Measurements from ENCODE around the gene PPFIA1. TPM values are rescaled to one million over a fixed set of nuclear protein-coding genes. Genes with fewer than 3 reads are reported as not detected.

PPFIA1 gene
- total RNA-seq, 2 donors from 2014 or later = 46.9 to 47.5 TPM

GRCh38 chr11:70311616-70312015 lies 41.1 kb downstream of the PPFIA1 start:
- no peaks in the 10 kb centered on the region for H3K4me1 ChIP-seq
- TF ChIP-seq CTCF (IDR thresholded peaks at IDR 0.05) = no peak
- no peak overlapping the region for H3K4me3 ChIP-seq
- intact Hi-C loops (cut with DNase I) = no loop called here
- no peaks in the 10 kb centered on the region for H3K27me3 ChIP-seq
- no peak overlapping the region for H3K27ac ChIP-seq
- H3K36me3 ChIP-seq = no peaks in the 10 kb centered on the region
- DNase-seq = no peak
- H3K9me3 ChIP-seq = no peaks in the 10 kb centered on the region
- no peak overlapping the region for H3K9ac ChIP-seq (ENCODE audit: low read depth in 2 of 2, low read length in 2 of 2)

GRCh38 chr11:70312401-70313357 lies 42.2 kb downstream of the PPFIA1 start:
- DNase-seq = no peak
- H3K4me1 ChIP-seq = no peaks in the 10 kb centered on the region
- no peak for TF ChIP-seq CTCF (IDR thresholded peaks at IDR 0.05)

GRCh38 chr11:70313945-70314344 lies 43.5 kb downstream of the PPFIA1 start:
- TF ChIP-seq CTCF (IDR thresholded peaks at IDR 0.05) = no peak
- no peaks in the 10 kb centered on the region for H3K9me3 ChIP-seq
- no peak overlapping the region for H3K27ac ChIP-seq
- DNase-seq = no peak
- H3K9ac ChIP-seq (ENCODE audit: low read depth in 2 of 2, low read length in 2 of 2) = no peak overlapping the region
- H3K27me3 ChIP-seq = no peaks in the 10 kb centered on the region
- intact Hi-C loops (cut with DNase I) = no loop called here
- no peak overlapping the region for H3K4me3 ChIP-seq
- no peaks in the 10 kb centered on the region for H3K4me1 ChIP-seq
- H3K36me3 ChIP-seq = no peaks in the 10 kb centered on the region

More at GRCh38 chr11:70312401-70313357, 42.2 kb downstream of the PPFIA1 start:
- intact Hi-C loops (cut with DNase I) = no loop called here
- H3K9ac ChIP-seq (ENCODE audit: low read depth in 2 of 2, low read length in 2 of 2) = no peak overlapping the region
- no peaks in the 10 kb centered on the region for H3K9me3 ChIP-seq
- no peak overlapping the region for H3K4me3 ChIP-seq
- H3K27ac ChIP-seq = no peak overlapping the region
- H3K27me3 ChIP-seq = no peaks in the 10 kb centered on the region
- H3K36me3 ChIP-seq = no peaks in the 10 kb centered on the region

- H3K36me3 ChIP-seq = no peaks in the 10 kb centered on the region
- no peak overlapping the region for H3K27ac ChIP-seq
- H3K9ac ChIP-seq (ENCODE audit: low read depth in 2 of 2, low read length in 2 of 2) = no peak overlapping the region
- no peak overlapping the region for H3K4me3 ChIP-seq
- intact Hi-C loops (cut with DNase I) = no loop called here
- no peak for TF ChIP-seq CTCF (IDR thresholded peaks at IDR 0.05)
- H3K4me1 ChIP-seq = no peaks in the 10 kb centered on the region
- DNase-seq = no peak
- no peaks in the 10 kb centered on the region for H3K9me3 ChIP-seq
- no peaks in the 10 kb centered on the region for H3K27me3 ChIP-seq
Measured at GRCh38 chr11:70314730-70315129, 44.2 kb downstream of the PPFIA1 start.

GRCh38 chr11:70315716-70316115 lies 45.2 kb downstream of the PPFIA1 start:
- no peak for DNase-seq
- no peak overlapping the region for H3K4me3 ChIP-seq
- intact Hi-C loops (cut with DNase I) = no loop called here
- no peak for TF ChIP-seq CTCF (IDR thresholded peaks at IDR 0.05)
- no peak overlapping the region for H3K9ac ChIP-seq (ENCODE audit: low read depth in 2 of 2, low read length in 2 of 2)
- no peak overlapping the region for H3K27ac ChIP-seq
- H3K27me3 ChIP-seq = no peaks in the 10 kb centered on the region
- H3K36me3 ChIP-seq = no peaks in the 10 kb centered on the region
- no peaks in the 10 kb centered on the region for H3K9me3 ChIP-seq
- no peaks in the 10 kb centered on the region for H3K4me1 ChIP-seq
